Effector memory CD8-positive, alpha-beta T cell (primary cell): ENCODE data around the gene CLTC.
A peak's percentile ranks its signal among the peaks of the same experiment; 100 is the strongest.
"Not testable (repeated sequence)": the region's sequence is repeated elsewhere in the genome, so short reads cannot be mapped to it uniquely, and the experiment has no call there.

Source experiments
- ATAC-seq: fragments of 150-1000 bp; cut with Tn5 transposase; replicated peaks from 2 replicates; pipeline ENCODE4 v1.10.0; 2021; ENCODE audit warnings: mild to moderate bottlenecking, moderate library complexity
- DNase-seq, 3 experiments: peaks; one replicate each; pipeline ENCODE4 v3.0.0; 2021
- H3K27ac Mint-ChIP-seq, 2 donors: one replicate each; pipeline ENCODE4 v1.8.0; 2022; ENCODE audit warnings: mild to moderate bottlenecking in 2 of 2, mixed read lengths in 2 of 2, moderate library complexity in 2 of 2
- H3K27me3 Mint-ChIP-seq, 2 donors: one replicate each; pipeline ENCODE4 v1.8.0; 2022; ENCODE audit warnings: mixed read lengths in 2 of 2
- H3K36me3 Mint-ChIP-seq: one replicate; pipeline ENCODE4 v1.8.0; 2022; ENCODE audit warnings: mild to moderate bottlenecking, moderate library complexity, mixed read lengths; ENCODE audit not compliant: insufficient read depth
- H3K4me1 Mint-ChIP-seq, 2 donors: one replicate each; pipeline ENCODE4 v1.8.0; 2022; ENCODE audit warnings: low read depth in 2 of 2, mixed read lengths in 2 of 2
- H3K4me3 Mint-ChIP-seq, 2 donors: one replicate each; pipeline ENCODE4 v1.8.0; 2022; ENCODE audit warnings: mild to moderate bottlenecking in 2 of 2, mixed read lengths in 2 of 2, moderate library complexity in 2 of 2
- H3K9me3 Mint-ChIP-seq, 2 donors: one replicate each; pipeline ENCODE4 v1.8.0; 2022; ENCODE audit warnings: mixed read lengths in 2 of 2

The CLTC gene

GRCh38 chr17:59642565-59642964 lies 22.9 kb downstream of the CLTC start:
- peaks cover 25% of the 10 kb centered on the region for H3K36me3 Mint-ChIP-seq
- DNase-seq (no peak), ATAC-seq (no peak)
- H3K27me3 Mint-ChIP-seq, result no peaks in the 10 kb centered on the region
- H3K9me3 Mint-ChIP-seq, result no peaks in the 10 kb centered on the region
- H3K27ac Mint-ChIP-seq, result peak overlapping the region; percentile 7 to 79
- peaks cover 25 to 47% of the 10 kb centered on the region in 2 donors for H3K4me1 Mint-ChIP-seq
- peak overlapping the region; percentile 33 to 67 for H3K4me3 Mint-ChIP-seq

- DNase-seq (no peak), ATAC-seq (no peak)
- Mint-ChIP-seq H3K4me1 (peaks cover 22 to 46% of the 10 kb centered on the region in 2 donors), H3K27me3 (no peaks in the 10 kb centered on the region), H3K9me3 (no peaks in the 10 kb centered on the region), H3K36me3 (peaks cover 31% of the 10 kb centered on the region), H3K27ac (peak overlapping the region; percentile 1 to 79), H3K4me3 (peak overlapping the region in 1 of 2 donors; percentile 67)
Measured at GRCh38 chr17:59643159-59644140, 23.8 kb downstream of the CLTC start.

GRCh38 chr17:59647288-59647687 lies 27.6 kb downstream of the CLTC start:
- Mint-ChIP-seq H3K4me3 (no peak overlapping the region), H3K27me3 (no peaks in the 10 kb centered on the region), H3K27ac (peak overlapping the region in 1 of 2 donors; percentile 47), H3K4me1 (peaks cover 19 to 42% of the 10 kb centered on the region in 2 donors), H3K36me3 (peaks cover 55% of the 10 kb centered on the region), H3K9me3 (no peaks in the 10 kb centered on the region)
- ATAC-seq, result no peak
- DNase-seq, result no peak

GRCh38 chr17:59649886-59650285 lies 30.2 kb downstream of the CLTC start:
- DNase-seq (no peak), ATAC-seq (no peak)
- H3K9me3 Mint-ChIP-seq, result no peaks in the 10 kb centered on the region
- H3K36me3 Mint-ChIP-seq, result peaks cover 71% of the 10 kb centered on the region
- H3K4me1 Mint-ChIP-seq, result peaks cover 10 to 30% of the 10 kb centered on the region in 2 donors
- no peak overlapping the region for H3K4me3 Mint-ChIP-seq
- H3K27me3 Mint-ChIP-seq, result no peaks in the 10 kb centered on the region
- H3K27ac Mint-ChIP-seq, result no peak overlapping the region

- no peak for DNase-seq
- H3K4me3 Mint-ChIP-seq, result no peak overlapping the region
- peaks cover 10 to 30% of the 10 kb centered on the region in 2 donors for H3K4me1 Mint-ChIP-seq
- H3K27ac Mint-ChIP-seq, result peak overlapping the region in 1 of 2 donors; percentile 47
- no peaks in the 10 kb centered on the region for H3K9me3 Mint-ChIP-seq
- ATAC-seq, result no peak
- no peaks in the 10 kb centered on the region for H3K27me3 Mint-ChIP-seq
- H3K36me3 Mint-ChIP-seq, result peaks cover 76% of the 10 kb centered on the region
Measured at GRCh38 chr17:59650642-59651041, 30.9 kb downstream of the CLTC start.

GRCh38 chr17:59651346-59651745 lies 31.7 kb downstream of the CLTC start:
- H3K27me3 Mint-ChIP-seq, result no peaks in the 10 kb centered on the region
- peaks cover 83% of the 10 kb centered on the region for H3K36me3 Mint-ChIP-seq
- ATAC-seq (peak; percentile 89), DNase-seq (peak in 1 of 3 experiments; percentile 2)
- H3K27ac Mint-ChIP-seq, result peak overlapping the region in 1 of 2 donors; percentile 80
- H3K4me1 Mint-ChIP-seq, result peaks cover 10 to 30% of the 10 kb centered on the region in 2 donors
- H3K4me3 Mint-ChIP-seq, result peak overlapping the region in 1 of 2 donors; percentile 28
- H3K9me3 Mint-ChIP-seq, result no peaks in the 10 kb centered on the region

- ATAC-seq (no peak), DNase-seq (no peak)
- Mint-ChIP-seq H3K36me3 (peaks cover 87% of the 10 kb centered on the region), H3K4me3 (peak overlapping the region in 1 of 2 donors; percentile 28), H3K9me3 (no peaks in the 10 kb centered on the region), H3K4me1 (peaks cover 10 to 24% of the 10 kb centered on the region in 2 donors), H3K27me3 (no peaks in the 10 kb centered on the region), H3K27ac (peak overlapping the region; percentile 31 to 80)
Measured at GRCh38 chr17:59652119-59652518, 32.4 kb downstream of the CLTC start.

GRCh38 chr17:59656624-59657023 lies 36.9 kb downstream of the CLTC start:
- H3K9me3 Mint-ChIP-seq, H3K27me3 Mint-ChIP-seq, H3K4me3 Mint-ChIP-seq, ATAC-seq, DNase-seq, H3K4me1 Mint-ChIP-seq, H3K27ac Mint-ChIP-seq: not testable (repeated sequence)
- peaks cover 96% of the 10 kb centered on the region for H3K36me3 Mint-ChIP-seq

GRCh38 chr17:59666235-59666634 lies 46.5 kb downstream of the CLTC start:
- no peak overlapping the region for H3K27ac Mint-ChIP-seq
- no peaks in the 10 kb centered on the region for H3K9me3 Mint-ChIP-seq
- peaks cover 84% of the 10 kb centered on the region for H3K36me3 Mint-ChIP-seq
- H3K27me3 Mint-ChIP-seq, result no peaks in the 10 kb centered on the region
- DNase-seq (no peak), ATAC-seq (no peak)
- no peak overlapping the region for H3K4me3 Mint-ChIP-seq
- H3K4me1 Mint-ChIP-seq, result peaks cover 0 to 2% of the 10 kb centered on the region in 2 donors

GRCh38 chr17:59668816-59669215 lies 49.1 kb downstream of the CLTC start:
- Mint-ChIP-seq H3K36me3 (peaks cover 65% of the 10 kb centered on the region), H3K27me3 (no peaks in the 10 kb centered on the region), H3K4me3 (no peak overlapping the region), H3K27ac (peak overlapping the region in 1 of 2 donors; percentile 59), H3K9me3 (no peaks in the 10 kb centered on the region), H3K4me1 (peaks cover 4 to 5% of the 10 kb centered on the region in 2 donors)
- DNase-seq (no peak), ATAC-seq (no peak)

- Mint-ChIP-seq H3K9me3 (no peaks in the 10 kb centered on the region), H3K27ac (peak overlapping the region in 1 of 2 donors; percentile 59), H3K36me3 (peaks cover 63% of the 10 kb centered on the region), H3K4me1 (peaks cover 4 to 5% of the 10 kb centered on the region in 2 donors), H3K4me3 (no peak overlapping the region), H3K27me3 (no peaks in the 10 kb centered on the region)
- no peak for ATAC-seq
- DNase-seq, result no peak
Measured at GRCh38 chr17:59669411-59669810, 49.7 kb downstream of the CLTC start.

GRCh38 chr17:59669944-59670343 lies 50.2 kb downstream of the CLTC start:
- Mint-ChIP-seq H3K9me3 (no peaks in the 10 kb centered on the region), H3K4me3 (no peak overlapping the region), H3K27me3 (no peaks in the 10 kb centered on the region), H3K27ac (peak overlapping the region; percentile 59 to 79), H3K36me3 (peaks cover 63% of the 10 kb centered on the region), H3K4me1 (peaks cover 4 to 5% of the 10 kb centered on the region in 2 donors)
- ATAC-seq (no peak), DNase-seq (no peak)

GRCh38 chr17:59671386-59671785 lies 51.7 kb downstream of the CLTC start:
- no peaks in the 10 kb centered on the region for H3K27me3 Mint-ChIP-seq
- peaks cover 57% of the 10 kb centered on the region for H3K36me3 Mint-ChIP-seq
- ATAC-seq (no peak), DNase-seq (no peak)
- H3K9me3 Mint-ChIP-seq, result no peaks in the 10 kb centered on the region
- peak overlapping the region; percentile 79 to 84 for H3K27ac Mint-ChIP-seq
- H3K4me1 Mint-ChIP-seq, result peaks cover 4 to 5% of the 10 kb centered on the region in 2 donors
- no peak overlapping the region for H3K4me3 Mint-ChIP-seq

GRCh38 chr17:59675231-59675630 lies 55.5 kb downstream of the CLTC start:
- Mint-ChIP-seq H3K27me3 (no peaks in the 10 kb centered on the region), H3K4me3 (no peak overlapping the region), H3K4me1 (peaks cover 2 to 5% of the 10 kb centered on the region in 2 donors), H3K9me3 (no peaks in the 10 kb centered on the region), H3K27ac (peak overlapping the region in 1 of 2 donors; percentile 19), H3K36me3 (peaks cover 61% of the 10 kb centered on the region)
- DNase-seq (no peak), ATAC-seq (no peak)
